GM12878 (cell line): ENCODE results near the gene GOLGA8F. TPM values are rescaled to one million over a fixed set of nuclear protein-coding genes. Genes with fewer than 3 reads are reported as not detected.
"Not testable (repeated sequence)": the region's sequence is repeated elsewhere in the genome, so short reads cannot be mapped to it uniquely, and the experiment has no call there.

Source experiments
- ATAC-seq: fragments of 200-7000 bp; cut with Tn5 transposase; 3 replicates; pipeline ENCODE4 v1.9.1; 2020; ENCODE audit warnings: mild to moderate bottlenecking, moderate library complexity
- Bru-seq: library from RNA; stranded (reverse); fragments of 400-500 nt; gene quantifications from one replicate; lab custom pipeline; 2021; lab: Mats Ljungman, UMichigan
- BruChase-seq, 2 experiments: library from RNA; stranded (reverse); fragments of 400-500 nt; gene quantifications; one replicate each; lab custom pipeline; 2021; lab: Mats Ljungman, UMichigan
- BruUV-seq: library from RNA; stranded (reverse); fragments of 400-500 nt; replicated peaks from 2 replicates; lab custom pipeline; 2021; lab: Mats Ljungman, UMichigan
- CTCF ChIA-PET: fragments of 300-600 bp; sonication (Branson Sonifier 250); formaldehyde crosslinking; extraction: SDS; loops from one replicate; lab custom pipeline; 2021; ENCODE audit warnings: inconsistent platforms; lab: Yijun Ruan, JAX
- POLR2A ChIA-PET: fragments of 350-600 bp; formaldehyde crosslinking; extraction: SDS; loops from one replicate; lab custom pipeline; 2021; ENCODE audit warnings: inconsistent platforms; lab: Charles Lee
- RAD21 ChIA-PET: fragments of 300-600 bp; sonication (Branson Sonifier 250); formaldehyde crosslinking; loops from one replicate; lab custom pipeline; 2023; ENCODE audit warnings: antibody characterized with exemption; ENCODE audit not compliant: unreplicated experiment; lab: Charles Lee
- SMC1A ChIA-PET: fragments of 300-600 bp; sonication (Branson Sonifier 250); formaldehyde crosslinking; loops from one replicate; lab custom pipeline; 2023; ENCODE audit not compliant: unreplicated experiment, uncharacterized antibody; lab: Charles Lee
- DNase-seq: peaks from one replicate; pipeline ENCODE4 v3.0.0-alpha.2; 2011; ENCODE audit warnings: low read depth, low spot score
- FAIRE-seq: peaks from 3 replicates; lab custom pipeline; 2011; peaks lifted over from hg19 to GRCh38; lab: Jason Lieb, UNC
- H2AFZ ChIP-seq: 2 replicates; pipeline ENCODE4 v1.6.0; 2011; ENCODE audit warnings: low read depth, low read length, control low read depth; ENCODE audit not compliant: control insufficient read depth
- H3K27ac ChIP-seq: 2 replicates; pipeline ENCODE4 v1.5.1; 2011; ENCODE audit warnings: control low read depth; ENCODE audit not compliant: control insufficient read depth, insufficient read depth
- H3K27me3 ChIP-seq, 2 experiments: replicated peaks in 1 of 2; 2 replicates each; pipeline versions ENCODE4 v1.6.0 to v1.6.1; 2011; ENCODE audit warnings: low read length in 1 of 2; ENCODE audit not compliant: control insufficient read depth in 2 of 2, insufficient read depth in 2 of 2
- H3K36me3 ChIP-seq, 2 experiments: 2 replicates each; pipeline ENCODE4 v1.5.1; 2011; ENCODE audit warnings: low read length in 1 of 2; ENCODE audit not compliant: control insufficient read depth in 2 of 2, insufficient read depth in 2 of 2
- H3K4me1 ChIP-seq: 2 replicates; pipeline ENCODE4 v1.6.1; 2011; ENCODE audit warnings: mild to moderate bottlenecking, low read length, moderate library complexity, mixed read lengths; ENCODE audit not compliant: control insufficient read depth, insufficient read depth
- H3K4me2 ChIP-seq: 2 replicates; pipeline ENCODE4 v1.6.0; 2011; ENCODE audit warnings: control low read depth; ENCODE audit not compliant: control insufficient read depth, insufficient read depth
- H3K4me3 ChIP-seq: fragments of 200-600 bp; sonication (generic); 2 replicates; pipeline ENCODE4 v1.5.1; 2016
- H3K79me2 ChIP-seq: 2 replicates; pipeline ENCODE4 v1.6.0; 2011; ENCODE audit warnings: low read length; ENCODE audit not compliant: control insufficient read depth, insufficient read depth
- H3K9ac ChIP-seq: 2 replicates; pipeline ENCODE4 v1.8.0; 2011; ENCODE audit warnings: low read length, control low read depth, mixed read lengths; ENCODE audit not compliant: control insufficient read depth, insufficient read depth
- H3K9me3 ChIP-seq: replicated peaks from 3 replicates; pipeline ENCODE4 v1.5.1; 2011; ENCODE audit warnings: mild to moderate bottlenecking, low read length; ENCODE audit not compliant: control insufficient read depth, insufficient read depth
- H4K20me1 ChIP-seq: 2 replicates; pipeline ENCODE4 v1.6.0; 2011; ENCODE audit not compliant: control insufficient read depth, insufficient read depth
- WGBS: methylation state at CpG from one replicate; pipeline ENCODE4 v1.1.6; 2016; ENCODE audit warnings: low lambda C conversion rate; ENCODE audit not compliant: insufficient replicate concordance, insufficient coverage; ENCODE audit errors: missing lambda C conversion rate; 5-methylcytosine and 5-hydroxymethylcytosine counted together
- in situ Hi-C: fragments of 300-500 bp; cut with MboI; formaldehyde crosslinking; loops from 9 replicates; pipeline ENCODE4 v1.14.3; 2018; ENCODE audit warnings: mixed read lengths
- intact Hi-C: fragments of 100-400 bp; cut with micrococcal nuclease; formaldehyde crosslinking; loops from one replicate; pipeline ENCODE4 v1.14.2; 2022; ENCODE audit not compliant: unreplicated experiment
- long read RNA-seq, 2 experiments: library from polyadenylated mRNA; unstranded; transcript quantifications; one replicate each; pipeline ENCODE4 v2.0.0, GENCODE V29; 2019 to 2020
- polyA minus RNA-seq, 3 experiments: library from RNA; depleted of rRNA, polyadenylated mRNA; stranded (reverse); fragments of >200 nt; gene quantifications; 2 replicates each; pipeline ENCODE4 v1.2.3, GENCODE V29; 2011
- polyA plus RNA-seq, 11 experiments: library from polyadenylated mRNA; depleted of rRNA in 4 of 11; unstranded in 6 of 11; stranded (reverse) in 5 of 11; fragments of >200 nt; fragmentation: Nextera tagmentation in 4 of 11; fragmentation: Illumina TruSeq in 1 of 11; extraction: Ambion mirVana in 4 of 11; extraction: Trizol in 1 of 11; gene quantifications; 1 replicate in 1 of 11; 2 replicates in 10 of 11; pipeline versions ENCODE4 v1.2.1 to v1.2.3, GENCODE V29; 2011 to 2016; ENCODE audit warnings: inconsistent platforms in 2 of 11, missing spikeins in 2 of 11, low read depth in 1 of 11
- total RNA-seq, 4 experiments: library from RNA; depleted of rRNA in 3 of 4; stranded (reverse); fragments of >200 nt in 3 of 4; fragmentation: Illumina TruSeq in 1 of 4; extraction: Trizol in 1 of 4; gene quantifications; 2 replicates each; pipeline versions ENCODE4 v1.2.1 to v1.2.3, GENCODE V29; 2013 to 2021

GOLGA8F gene
- not detected in 2 replicates for total RNA-seq (2013; cell fraction: nucleolus; rRNA removed)
- not detected in 2 replicates for total RNA-seq (2014; rRNA removed)
- not detected in 2 replicates for total RNA-seq (2014; rRNA removed; fragmentation: Illumina TruSeq; extraction: Trizol)
- not detected in 2 replicates for total RNA-seq (2021)
- not detected for polyA plus RNA-seq (2011; ENCODE audit: low read depth)
- not detected in 2 replicates for polyA plus RNA-seq (2011; rRNA removed)
- polyA plus RNA-seq (2011; cell fraction: cytosol; rRNA removed), result not detected in 2 replicates
- polyA plus RNA-seq (2011; cell fraction: nucleus; rRNA removed), result not detected in 2 replicates
- not detected in 2 replicates for polyA plus RNA-seq (2012)
- polyA plus RNA-seq (2014; fragmentation: Illumina TruSeq; extraction: Trizol), result not detected in 2 replicates
- polyA plus RNA-seq (2014; fragmentation: Nextera tagmentation; extraction: Ambion mirVana), result not detected
- polyA plus RNA-seq (2014; rRNA removed), result not detected in 2 replicates
- not detected for polyA plus RNA-seq (2016; fragmentation: Nextera tagmentation; extraction: Ambion mirVana)
- polyA minus RNA-seq (2011; rRNA and poly(A)+ RNA removed), result not detected in 2 replicates
- not detected in 2 replicates for polyA minus RNA-seq (2011; cell fraction: cytosol; rRNA and poly(A)+ RNA removed)
- polyA minus RNA-seq (2011; cell fraction: nucleus; rRNA and poly(A)+ RNA removed), result not detected in 2 replicates
- not detected for Bru-seq, nascent RNA
- BruChase-seq, experiment 1, labeled RNA remaining after a 6-hour chase, result not detected
- BruChase-seq, experiment 2, labeled RNA remaining after a 2-hour chase, result not detected
- long read RNA-seq, experiment 1, result 0 reads
- long read RNA-seq, experiment 2, result 0 reads

GRCh38 chr15:28378364-28378763, at the start of gene GOLGA8F:
Gene GOLGA8F, plus strand, starts transcription at chr15:28378664. Its CDS starts 98 bp downstream, at chr15:28378762.
- H3K4me2 ChIP-seq, H2AFZ ChIP-seq, H3K36me3 ChIP-seq, in situ Hi-C loops, H3K4me3 ChIP-seq, ATAC-seq, BruUV-seq, intact Hi-C loops, H4K20me1 ChIP-seq, FAIRE-seq, DNase-seq, SMC1A ChIA-PET, H3K27me3 ChIP-seq, H3K4me1 ChIP-seq, H3K9ac ChIP-seq, H3K79me2 ChIP-seq, CTCF ChIA-PET, H3K27ac ChIP-seq, POLR2A ChIA-PET, RAD21 ChIA-PET, H3K9me3 ChIP-seq: not testable (repeated sequence)
- WGBS, result no CpG with 5 or more reads among the region's 8 CpGs

DNA sequence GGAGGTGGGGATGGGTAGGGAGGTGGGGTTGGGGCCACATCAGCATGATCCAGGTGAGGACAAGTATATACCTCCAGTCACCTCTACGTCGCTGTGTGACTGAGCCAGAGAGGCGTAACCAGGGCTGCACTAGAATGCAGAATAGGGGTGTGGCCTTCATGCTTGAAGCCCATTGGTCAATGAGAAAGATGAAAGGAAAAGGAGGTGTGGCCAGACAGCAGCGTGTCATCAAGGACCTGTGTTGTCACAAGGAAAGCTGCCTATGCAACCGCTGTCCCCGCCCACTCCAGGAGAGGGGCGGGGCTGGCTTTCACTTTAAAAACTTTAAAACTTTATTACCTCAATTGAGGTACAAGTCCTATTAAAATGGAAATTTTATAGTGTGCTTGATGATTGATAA, 20.5 kb upstream of the GOLGA8F start, which contains the start of gene GOLGA6L24:
TSS of gene GOLGA6L24 (minus strand) at position 101 of the 400 bp plus-strand sequence. CDS start at position 40, 61 bp downstream.
- H3K4me3 ChIP-seq, FAIRE-seq, H3K9ac ChIP-seq, H3K36me3 ChIP-seq, DNase-seq, H3K27me3 ChIP-seq, H3K27ac ChIP-seq, intact Hi-C loops, H4K20me1 ChIP-seq, H3K4me2 ChIP-seq, H2AFZ ChIP-seq, POLR2A ChIA-PET, H3K4me1 ChIP-seq, BruUV-seq, H3K79me2 ChIP-seq, in situ Hi-C loops, ATAC-seq, H3K9me3 ChIP-seq, RAD21 ChIA-PET, CTCF ChIA-PET, SMC1A ChIA-PET: not testable (repeated sequence)
- WGBS, result no CpG with 5 or more reads among the region's 7 CpGs

DNA sequence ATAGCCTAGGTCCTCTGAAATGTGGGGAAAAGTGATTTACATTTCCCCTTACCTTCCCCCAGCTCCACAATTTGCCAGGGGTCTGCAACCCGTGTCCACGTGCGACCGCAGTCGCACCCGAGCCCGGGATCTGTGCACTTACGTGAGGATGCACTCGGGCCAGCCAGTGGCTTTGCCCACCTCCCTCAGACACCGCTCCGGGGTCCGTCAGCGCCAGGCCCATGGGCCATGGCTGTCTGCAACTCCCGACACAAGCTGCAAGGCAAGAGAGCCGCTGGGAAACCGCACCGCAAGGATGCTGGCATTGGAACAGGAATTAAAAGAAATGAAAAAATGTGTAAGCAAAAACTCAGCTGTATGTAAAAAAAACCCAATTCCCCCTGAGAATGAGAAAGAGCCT, 13.0 kb upstream of the GOLGA8F start:
- H3K79me2 ChIP-seq, H3K9me3 ChIP-seq, ATAC-seq, POLR2A ChIA-PET, FAIRE-seq, intact Hi-C loops, H3K27ac ChIP-seq, H3K9ac ChIP-seq, H4K20me1 ChIP-seq, H3K27me3 ChIP-seq, H2AFZ ChIP-seq, H3K36me3 ChIP-seq, BruUV-seq, RAD21 ChIA-PET, H3K4me3 ChIP-seq, DNase-seq, H3K4me2 ChIP-seq, in situ Hi-C loops, CTCF ChIA-PET, SMC1A ChIA-PET, H3K4me1 ChIP-seq: not testable (repeated sequence)
- 55% methylated on average over 7 of the region's 17 CpGs for WGBS
